Mesothelial cell of epicardium (in vitro differentiated cells): Measurements from ENCODE around the gene CH25H. TPM values are rescaled to one million over a fixed set of nuclear protein-coding genes. Genes with fewer than 3 reads are reported as not detected.

Experiments used
- DNase-seq, 2 experiments: peaks; one replicate each; pipeline ENCODE4 v3.0.0; 2021; ENCODE audit warnings: low spot score in 2 of 2; ENCODE audit not compliant: unreplicated experiment in 2 of 2
- H3K27ac Mint-ChIP-seq: 2 replicates; pipeline ENCODE4 v1.8.0; 2021; ENCODE audit warnings: mixed read lengths
- H3K27me3 Mint-ChIP-seq: 2 replicates; pipeline ENCODE4 v1.8.0; 2021; ENCODE audit warnings: low read depth, mixed read lengths
- H3K36me3 Mint-ChIP-seq: 2 replicates; pipeline ENCODE4 v1.8.0; 2021; ENCODE audit warnings: mixed read lengths
- H3K4me1 Mint-ChIP-seq: 2 replicates; pipeline ENCODE4 v1.8.0; 2021; ENCODE audit warnings: mixed read lengths
- H3K4me3 Mint-ChIP-seq: 2 replicates; pipeline ENCODE4 v1.8.0; 2021; ENCODE audit warnings: mild to moderate bottlenecking, moderate library complexity, mixed read lengths
- H3K9me3 Mint-ChIP-seq: 2 replicates; pipeline ENCODE4 v1.8.0; 2021; ENCODE audit warnings: mixed read lengths
- total RNA-seq: library from RNA; stranded (reverse); gene quantifications from 3 replicates; pipeline ENCODE4 v1.2.1, GENCODE V29; 2021
- TF ChIP-seq, protein P1 (sequence below): fragments of 200-600 bp; sonication (generic); IDR thresholded peaks from one replicate; pipeline ENCODE4 v1.5.0; 2021; ENCODE audit warnings: antibody characterized with exemption; ENCODE audit not compliant: unreplicated experiment

Gene CH25H
- total RNA-seq, 1 donor from 2014 or later: not detected

DNA sequence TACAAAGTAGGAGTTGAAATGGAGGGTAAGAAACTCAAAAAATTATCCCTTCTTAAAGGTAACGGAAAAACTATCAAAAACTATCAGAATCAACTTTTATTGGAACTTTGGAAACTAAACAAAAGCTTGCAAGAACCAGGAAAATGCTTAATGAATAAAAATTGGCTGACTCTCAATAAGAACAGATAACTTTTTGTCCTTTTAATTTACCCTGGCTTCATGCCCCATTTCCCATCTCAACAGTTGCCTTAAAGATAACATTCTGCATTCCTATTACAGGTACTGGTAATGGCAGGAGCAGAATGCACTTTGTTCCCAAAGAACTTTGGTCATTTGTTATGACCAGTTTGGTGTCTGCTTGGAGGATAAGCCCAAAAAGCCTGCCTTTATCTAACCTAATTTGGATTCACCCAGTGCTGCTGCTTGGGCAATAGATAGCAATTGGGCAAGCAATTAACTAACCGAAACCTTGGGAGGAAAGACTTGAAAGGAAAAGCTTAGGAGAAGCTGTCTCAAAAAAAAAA, 17.8 kb downstream of the CH25H start:
- peaks cover 40% of the 10 kb centered on the region for H3K27me3 Mint-ChIP-seq
- peaks cover 12% of the 10 kb centered on the region for H3K9me3 Mint-ChIP-seq
- TF ChIP-seq, protein P1, sequence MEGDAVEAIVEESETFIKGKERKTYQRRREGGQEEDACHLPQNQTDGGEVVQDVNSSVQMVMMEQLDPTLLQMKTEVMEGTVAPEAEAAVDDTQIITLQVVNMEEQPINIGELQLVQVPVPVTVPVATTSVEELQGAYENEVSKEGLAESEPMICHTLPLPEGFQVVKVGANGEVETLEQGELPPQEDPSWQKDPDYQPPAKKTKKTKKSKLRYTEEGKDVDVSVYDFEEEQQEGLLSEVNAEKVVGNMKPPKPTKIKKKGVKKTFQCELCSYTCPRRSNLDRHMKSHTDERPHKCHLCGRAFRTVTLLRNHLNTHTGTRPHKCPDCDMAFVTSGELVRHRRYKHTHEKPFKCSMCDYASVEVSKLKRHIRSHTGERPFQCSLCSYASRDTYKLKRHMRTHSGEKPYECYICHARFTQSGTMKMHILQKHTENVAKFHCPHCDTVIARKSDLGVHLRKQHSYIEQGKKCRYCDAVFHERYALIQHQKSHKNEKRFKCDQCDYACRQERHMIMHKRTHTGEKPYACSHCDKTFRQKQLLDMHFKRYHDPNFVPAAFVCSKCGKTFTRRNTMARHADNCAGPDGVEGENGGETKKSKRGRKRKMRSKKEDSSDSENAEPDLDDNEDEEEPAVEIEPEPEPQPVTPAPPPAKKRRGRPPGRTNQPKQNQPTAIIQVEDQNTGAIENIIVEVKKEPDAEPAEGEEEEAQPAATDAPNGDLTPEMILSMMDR: no peak
- no peak overlapping the region for H3K4me3 Mint-ChIP-seq
- no peaks in the 10 kb centered on the region for H3K4me1 Mint-ChIP-seq
- no peaks in the 10 kb centered on the region for H3K36me3 Mint-ChIP-seq
- no peak overlapping the region for H3K27ac Mint-ChIP-seq
- DNase-seq: no peak

DNA sequence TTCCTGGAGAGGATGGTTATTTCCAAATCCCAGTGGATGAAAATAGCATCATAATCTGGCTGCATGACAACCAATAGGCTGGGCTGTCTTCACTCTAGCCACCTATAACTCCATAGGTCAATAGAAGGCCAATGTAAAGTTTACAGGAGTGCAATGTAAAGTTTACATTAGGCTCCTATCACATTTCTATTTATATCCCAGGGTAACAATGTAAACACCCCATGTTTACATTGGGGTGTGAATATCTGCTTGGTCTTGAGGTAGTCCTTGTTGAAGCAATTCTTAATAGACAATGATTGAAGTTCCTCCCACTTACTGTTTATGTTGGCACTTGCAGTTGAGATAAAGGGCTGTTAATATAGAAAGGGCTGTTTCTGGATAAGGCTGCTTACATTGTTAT, 21.5 kb downstream of the CH25H start:
- no peak for DNase-seq
- TF ChIP-seq, protein P1: no peak

DNA sequence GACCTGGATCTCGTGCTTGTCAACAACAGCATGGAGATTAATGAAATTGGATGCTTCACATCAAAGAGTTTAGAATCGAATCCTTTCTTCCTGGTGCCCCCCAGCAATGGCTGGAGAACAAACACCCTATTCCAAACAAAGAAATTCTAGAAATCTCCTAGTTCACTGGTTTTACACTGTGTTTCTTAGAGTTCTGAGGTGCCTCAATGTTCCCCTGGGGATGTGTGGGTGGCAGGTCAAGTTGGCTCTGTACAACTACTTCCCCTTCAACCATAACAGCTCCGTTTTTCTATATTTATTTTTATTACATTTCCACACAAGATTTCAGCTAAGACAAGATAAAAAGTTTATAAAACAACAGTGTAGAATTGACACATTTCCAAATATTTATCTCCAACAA, 22.5 kb downstream of the CH25H start:
- H3K27me3 Mint-ChIP-seq: peaks cover 28% of the 10 kb centered on the region

More for the DNA sequence above, 21.5 kb downstream of the CH25H start:
- peaks cover 8% of the 10 kb centered on the region for H3K9me3 Mint-ChIP-seq
- no peaks in the 10 kb centered on the region for H3K4me1 Mint-ChIP-seq
- no peak overlapping the region for H3K27ac Mint-ChIP-seq
- no peak overlapping the region for H3K4me3 Mint-ChIP-seq
- no peaks in the 10 kb centered on the region for H3K36me3 Mint-ChIP-seq
- H3K27me3 Mint-ChIP-seq: peaks cover 28% of the 10 kb centered on the region

DNA sequence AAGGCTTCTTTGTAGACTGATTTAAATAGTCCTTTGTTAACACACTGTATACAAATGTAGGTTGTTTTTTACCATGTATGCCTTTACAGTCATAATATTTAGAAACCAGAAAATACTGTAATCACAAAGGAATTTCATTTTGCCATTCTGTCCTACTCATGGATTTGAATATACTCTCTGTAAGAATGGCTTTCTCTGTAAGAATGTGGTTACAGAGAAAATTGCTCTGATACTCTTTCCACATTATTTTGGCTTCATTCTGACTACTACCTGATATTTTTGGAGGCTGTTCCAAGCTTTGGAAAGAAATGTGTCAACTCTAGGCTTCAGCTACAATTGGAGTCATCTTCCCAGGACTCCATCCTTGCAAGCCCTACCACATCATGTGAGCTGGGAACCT, 23.5 kb downstream of the CH25H start:
- peaks cover 3% of the 10 kb centered on the region for H3K9me3 Mint-ChIP-seq
- no peaks in the 10 kb centered on the region for H3K36me3 Mint-ChIP-seq
- TF ChIP-seq, protein P1: no peak
- no peaks in the 10 kb centered on the region for H3K4me1 Mint-ChIP-seq
- no peak overlapping the region for H3K27ac Mint-ChIP-seq
- no peak overlapping the region for H3K4me3 Mint-ChIP-seq
- H3K27me3 Mint-ChIP-seq: peaks cover 28% of the 10 kb centered on the region
- DNase-seq: no peak

More for the DNA sequence above, 22.5 kb downstream of the CH25H start:
- DNase-seq: no peak
- no peak overlapping the region for H3K27ac Mint-ChIP-seq
- TF ChIP-seq, protein P1: no peak
- H3K4me3 Mint-ChIP-seq: no peak overlapping the region
- peaks cover 3% of the 10 kb centered on the region for H3K9me3 Mint-ChIP-seq
- no peaks in the 10 kb centered on the region for H3K36me3 Mint-ChIP-seq
- H3K4me1 Mint-ChIP-seq: no peaks in the 10 kb centered on the region

DNA sequence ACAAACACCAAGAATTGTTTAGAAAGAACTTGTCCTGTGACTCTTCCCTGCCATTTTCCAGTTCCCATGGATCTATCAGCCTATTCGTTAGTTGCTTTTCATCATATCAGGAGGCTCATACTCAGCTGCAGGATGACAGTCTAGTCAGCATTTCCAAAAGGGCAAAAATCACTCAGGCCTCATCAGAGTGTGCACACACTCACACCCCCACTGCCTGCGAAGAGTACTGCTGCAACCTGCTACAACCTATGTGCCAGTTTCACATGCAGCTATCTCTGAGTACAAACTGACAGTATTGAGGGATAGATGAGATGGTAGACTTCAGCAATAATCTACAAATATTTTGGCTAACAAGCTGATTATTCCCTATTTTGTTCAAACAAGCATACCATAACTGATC, 24.2 kb downstream of the CH25H start:
- H3K4me3 Mint-ChIP-seq: no peak overlapping the region
- H3K27me3 Mint-ChIP-seq: peaks cover 28% of the 10 kb centered on the region
- H3K4me1 Mint-ChIP-seq: no peaks in the 10 kb centered on the region
- TF ChIP-seq, protein P1: no peak
- no peaks in the 10 kb centered on the region for H3K36me3 Mint-ChIP-seq
- DNase-seq: no peak
- H3K27ac Mint-ChIP-seq: no peak overlapping the region
- peaks cover 3% of the 10 kb centered on the region for H3K9me3 Mint-ChIP-seq

DNA sequence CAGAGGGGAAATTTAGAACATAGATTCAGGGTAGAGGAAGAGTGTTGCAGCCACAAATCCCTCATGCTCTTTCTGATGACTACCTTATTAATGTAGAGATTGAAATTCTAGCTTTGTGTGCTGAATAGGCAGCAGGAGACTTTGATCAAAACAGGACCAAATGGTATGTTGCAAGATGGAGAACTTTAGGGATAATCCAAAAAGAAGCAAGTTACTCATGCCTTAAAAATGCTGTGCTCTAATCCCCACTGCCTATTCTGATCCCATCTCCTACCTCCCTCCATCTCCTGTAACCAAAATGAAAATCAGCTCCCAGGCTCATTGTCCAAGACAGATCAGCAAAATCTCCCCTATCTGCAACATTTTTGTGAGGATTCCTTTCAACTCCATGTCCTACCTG, 31.3 kb downstream of the CH25H start:
- Mint-ChIP-seq H3K36me3 (no peaks in the 10 kb centered on the region), H3K27ac (no peak overlapping the region), H3K27me3 (peaks cover 21% of the 10 kb centered on the region), H3K4me1 (no peaks in the 10 kb centered on the region), H3K4me3 (no peak overlapping the region), H3K9me3 (peaks cover under 1% of the 10 kb centered on the region)
- TF ChIP-seq, protein P1: no peak
- DNase-seq: no peak
